Inflammatory macrophage treated with lipopolysaccharide for 4 hours (primary cell): ENCODE data around the gene PIGQ.

Source experiments
- DNase-seq: peaks from one replicate; pipeline ENCODE4 v3.0.0-alpha.2; 2020

PIGQ gene

GRCh38 chr16:630815-631405, 61.1 kb downstream of the PIGQ start, which contains the start of gene WFIKKN1:
Gene WFIKKN1 (plus strand): TSS chr16:630985. CDS start chr16:631254, 269 bp downstream.
- DNase-seq = no peak

DNA sequence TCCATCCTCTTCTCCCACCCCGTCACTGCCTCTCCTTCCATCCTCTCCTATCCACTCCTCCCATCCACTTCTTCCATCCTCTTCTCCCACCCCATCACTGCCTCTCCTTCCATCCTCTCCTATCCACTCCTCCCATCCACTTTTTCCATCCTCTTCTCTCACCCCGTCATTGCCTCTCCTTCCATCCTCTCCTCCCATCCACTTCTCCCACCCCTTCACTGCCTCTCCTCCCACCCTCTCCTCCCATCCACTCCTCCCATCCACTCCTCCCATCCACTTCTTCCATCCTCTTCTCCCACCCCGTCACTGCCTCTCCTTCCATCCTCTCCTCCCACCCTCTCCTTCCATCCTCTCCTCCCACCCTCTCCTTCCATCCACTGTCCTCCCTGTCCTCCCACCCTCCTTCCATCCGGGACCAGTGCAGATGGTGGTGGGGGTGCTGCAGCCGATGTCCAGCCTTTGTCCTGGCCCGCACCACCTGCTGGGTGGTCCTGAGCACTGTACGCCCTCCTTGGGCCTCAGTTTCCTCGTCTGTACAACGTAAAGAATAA, 62.1 kb downstream of the PIGQ start:
- DNase-seq = no peak

DNA sequence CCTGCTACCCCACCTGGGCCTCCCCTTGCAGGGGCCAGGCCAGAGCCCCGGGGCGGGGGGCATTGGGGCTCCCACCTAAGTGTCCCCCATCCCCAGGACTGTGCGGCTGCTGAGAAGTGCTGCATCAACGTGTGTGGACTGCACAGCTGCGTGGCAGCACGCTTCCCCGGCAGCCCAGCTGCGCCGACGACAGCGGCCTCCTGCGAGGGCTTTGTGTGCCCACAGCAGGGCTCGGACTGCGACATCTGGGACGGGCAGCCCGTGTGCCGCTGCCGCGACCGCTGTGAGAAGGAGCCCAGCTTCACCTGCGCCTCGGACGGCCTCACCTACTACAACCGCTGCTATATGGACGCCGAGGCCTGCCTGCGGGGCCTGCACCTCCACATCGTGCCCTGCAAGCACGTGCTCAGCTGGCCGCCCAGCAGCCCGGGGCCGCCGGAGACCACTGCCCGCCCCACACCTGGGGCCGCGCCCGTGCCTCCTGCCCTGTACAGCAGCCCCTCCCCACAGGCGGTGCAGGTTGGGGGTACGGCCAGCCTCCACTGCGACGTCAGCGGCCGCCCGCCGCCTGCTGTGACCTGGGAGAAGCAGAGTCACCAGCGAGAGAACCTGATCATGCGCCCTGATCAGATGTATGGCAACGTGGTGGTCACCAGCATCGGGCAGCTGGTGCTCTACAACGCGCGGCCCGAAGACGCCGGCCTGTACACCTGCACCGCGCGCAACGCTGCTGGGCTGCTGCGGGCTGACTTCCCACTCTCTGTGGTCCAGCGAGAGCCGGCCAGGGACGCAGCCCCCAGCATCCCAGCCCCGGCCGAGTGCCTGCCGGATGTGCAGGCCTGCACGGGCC, 62.9 kb downstream of the PIGQ start:
- DNase-seq = no peak

DNA sequence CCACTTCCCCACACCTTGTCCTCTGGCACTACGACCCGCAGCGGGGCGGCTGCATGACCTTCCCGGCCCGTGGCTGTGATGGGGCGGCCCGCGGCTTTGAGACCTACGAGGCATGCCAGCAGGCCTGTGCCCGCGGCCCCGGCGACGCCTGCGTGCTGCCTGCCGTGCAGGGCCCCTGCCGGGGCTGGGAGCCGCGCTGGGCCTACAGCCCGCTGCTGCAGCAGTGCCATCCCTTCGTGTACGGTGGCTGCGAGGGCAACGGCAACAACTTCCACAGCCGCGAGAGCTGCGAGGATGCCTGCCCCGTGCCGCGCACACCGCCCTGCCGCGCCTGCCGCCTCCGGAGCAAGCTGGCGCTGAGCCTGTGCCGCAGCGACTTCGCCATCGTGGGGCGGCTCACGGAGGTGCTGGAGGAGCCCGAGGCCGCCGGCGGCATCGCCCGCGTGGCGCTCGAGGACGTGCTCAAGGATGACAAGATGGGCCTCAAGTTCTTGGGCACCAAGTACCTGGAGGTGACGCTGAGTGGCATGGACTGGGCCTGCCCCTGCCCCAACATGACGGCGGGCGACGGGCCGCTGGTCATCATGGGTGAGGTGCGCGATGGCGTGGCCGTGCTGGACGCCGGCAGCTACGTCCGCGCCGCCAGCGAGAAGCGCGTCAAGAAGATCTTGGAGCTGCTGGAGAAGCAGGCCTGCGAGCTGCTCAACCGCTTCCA, 63.7 kb downstream of the PIGQ start:
- no peak for DNase-seq
